Endothelial cell (in vitro differentiated cells): ENCODE results near the gene SNRPB. TPM values are rescaled to one million over a fixed set of nuclear protein-coding genes. Genes with fewer than 3 reads are reported as not detected.

Experiments used
- DNase-seq: peaks from one replicate; pipeline ENCODE4 v3.0.0; 2021; ENCODE audit warnings: low spot score
- H3K27ac Mint-ChIP-seq: one replicate; pipeline ENCODE4 v1.8.0; 2021; ENCODE audit warnings: mixed read lengths, inconsistent platforms; ENCODE audit not compliant: unreplicated experiment
- H3K27me3 Mint-ChIP-seq: one replicate; pipeline ENCODE4 v1.8.0; 2021; ENCODE audit warnings: mild to moderate bottlenecking, moderate library complexity, mixed read lengths, inconsistent platforms; ENCODE audit not compliant: unreplicated experiment
- H3K36me3 Mint-ChIP-seq: one replicate; pipeline ENCODE4 v1.8.0; 2021; ENCODE audit warnings: mild to moderate bottlenecking, low read depth, mixed read lengths, inconsistent platforms; ENCODE audit not compliant: unreplicated experiment
- H3K4me1 Mint-ChIP-seq: one replicate; pipeline ENCODE4 v1.8.0; 2021; ENCODE audit warnings: mild to moderate bottlenecking, mixed read lengths, inconsistent platforms; ENCODE audit not compliant: unreplicated experiment
- H3K4me3 Mint-ChIP-seq: one replicate; pipeline ENCODE4 v1.8.0; 2021; ENCODE audit warnings: mild to moderate bottlenecking, mixed read lengths, inconsistent platforms; ENCODE audit not compliant: unreplicated experiment
- H3K9me3 Mint-ChIP-seq: one replicate; pipeline ENCODE4 v1.8.0; 2021; ENCODE audit warnings: mixed read lengths, inconsistent platforms; ENCODE audit not compliant: unreplicated experiment
- CTCF ChIP-seq: fragments of 200-600 bp; sonication (generic); IDR thresholded peaks from one replicate; pipeline ENCODE4 v1.5.0; 2021; ENCODE audit warnings: antibody characterized with exemption; ENCODE audit not compliant: unreplicated experiment
- total RNA-seq: library from RNA; stranded (reverse); fragmentation: NEBNext Ultra II Directional; extraction: Animal tissue kit (Norgen Biotek cat#: 25700); gene quantifications from one replicate; pipeline ENCODE4 v1.2.1, GENCODE V29; 2021; ENCODE audit not compliant: unreplicated experiment

The SNRPB gene
- total RNA-seq, 1 donor from 2014 or later, result 195 TPM

GRCh38 chr20:2459981-2460751 is 10.4 kb downstream of the SNRPB start:
- no peaks in the 10 kb centered on the region for H3K27me3 Mint-ChIP-seq

GRCh38 chr20:2458919-2459499 is 11.6 kb downstream of the SNRPB start:
- Mint-ChIP-seq H3K27me3 (peaks cover 2% of the 10 kb centered on the region), H3K4me1 (peaks cover 11% of the 10 kb centered on the region), H3K4me3 (no peak overlapping the region), H3K27ac (no peak overlapping the region), H3K36me3 (peaks cover 26% of the 10 kb centered on the region), H3K9me3 (no peaks in the 10 kb centered on the region)
- no peak for DNase-seq
- no peak for TF ChIP-seq CTCF

More at GRCh38 chr20:2459981-2460751, 10.4 kb downstream of the SNRPB start:
- H3K36me3 Mint-ChIP-seq, result peaks cover 27% of the 10 kb centered on the region
- peaks cover 11% of the 10 kb centered on the region for H3K4me1 Mint-ChIP-seq
- no peak for TF ChIP-seq CTCF
- H3K27ac Mint-ChIP-seq, result no peak overlapping the region
- no peak overlapping the region for H3K4me3 Mint-ChIP-seq
- no peak for DNase-seq
- H3K9me3 Mint-ChIP-seq, result no peaks in the 10 kb centered on the region

GRCh38 chr20:2455771-2456497 is 14.7 kb downstream of the SNRPB start:
- Mint-ChIP-seq H3K27ac (no peak overlapping the region), H3K4me3 (no peak overlapping the region), H3K27me3 (peaks cover 2% of the 10 kb centered on the region), H3K36me3 (peaks cover 4% of the 10 kb centered on the region), H3K4me1 (peaks cover 25% of the 10 kb centered on the region), H3K9me3 (no peaks in the 10 kb centered on the region)
- no peak for DNase-seq
- TF ChIP-seq CTCF, result no peak

- Mint-ChIP-seq H3K9me3 (no peaks in the 10 kb centered on the region), H3K36me3 (peaks cover under 1% of the 10 kb centered on the region), H3K4me1 (peaks cover 25% of the 10 kb centered on the region), H3K4me3 (no peak overlapping the region), H3K27ac (peak overlapping the region; percentile 12), H3K27me3 (peaks cover 2% of the 10 kb centered on the region)
- TF ChIP-seq CTCF, result no peak
- no peak for DNase-seq
Measured at GRCh38 chr20:2453792-2454191, 16.8 kb downstream of the SNRPB start.
